Suprapubic skin (tissue), 3 donors: ENCODE results near the gene SH3GL2.

ENCODE experiments used
- POLR2A ChIP-seq, 2 donors: fragments of 450-650 bp; IDR thresholded peaks; one replicate each; pipeline ENCODE4 v1.6.1; 2017; ENCODE audit warnings: antibody characterized with exemption in 2 of 2, mild to moderate bottlenecking in 2 of 2, moderate library complexity in 2 of 2
- TF ChIP-seq, protein P1 (sequence below), 2 donors: fragments of 200-600 bp in 1 of 2; fragments of 450-650 bp in 1 of 2; sonication (generic) in 1 of 2; IDR thresholded peaks; one replicate each; pipeline ENCODE4 v1.5.1; 2016 to 2019; ENCODE audit warnings: antibody characterized with exemption in 2 of 2, mild to moderate bottlenecking in 1 of 2, moderate library complexity in 1 of 2

DNA sequence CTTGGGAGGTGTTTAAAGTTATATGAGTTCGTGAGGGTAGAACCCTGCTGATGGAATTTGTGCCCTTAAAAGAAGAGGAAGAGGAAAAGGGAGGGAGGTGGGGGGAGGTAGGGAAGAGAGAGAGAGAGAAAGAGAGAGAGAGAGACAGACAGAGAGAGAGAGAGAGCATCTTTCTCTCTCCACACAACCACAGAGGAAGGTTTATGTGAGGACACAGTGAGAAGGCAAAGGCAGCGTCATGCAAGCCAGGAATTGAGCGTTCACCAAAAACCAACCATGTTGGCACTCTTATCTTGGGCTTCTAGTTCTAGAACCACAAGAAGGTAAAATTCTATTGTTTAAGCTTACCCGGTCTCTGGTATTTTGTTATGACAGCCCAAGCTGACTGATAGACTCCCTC, 152.4 kb downstream of the SH3GL2 start:
- TF ChIP-seq, protein P1, sequence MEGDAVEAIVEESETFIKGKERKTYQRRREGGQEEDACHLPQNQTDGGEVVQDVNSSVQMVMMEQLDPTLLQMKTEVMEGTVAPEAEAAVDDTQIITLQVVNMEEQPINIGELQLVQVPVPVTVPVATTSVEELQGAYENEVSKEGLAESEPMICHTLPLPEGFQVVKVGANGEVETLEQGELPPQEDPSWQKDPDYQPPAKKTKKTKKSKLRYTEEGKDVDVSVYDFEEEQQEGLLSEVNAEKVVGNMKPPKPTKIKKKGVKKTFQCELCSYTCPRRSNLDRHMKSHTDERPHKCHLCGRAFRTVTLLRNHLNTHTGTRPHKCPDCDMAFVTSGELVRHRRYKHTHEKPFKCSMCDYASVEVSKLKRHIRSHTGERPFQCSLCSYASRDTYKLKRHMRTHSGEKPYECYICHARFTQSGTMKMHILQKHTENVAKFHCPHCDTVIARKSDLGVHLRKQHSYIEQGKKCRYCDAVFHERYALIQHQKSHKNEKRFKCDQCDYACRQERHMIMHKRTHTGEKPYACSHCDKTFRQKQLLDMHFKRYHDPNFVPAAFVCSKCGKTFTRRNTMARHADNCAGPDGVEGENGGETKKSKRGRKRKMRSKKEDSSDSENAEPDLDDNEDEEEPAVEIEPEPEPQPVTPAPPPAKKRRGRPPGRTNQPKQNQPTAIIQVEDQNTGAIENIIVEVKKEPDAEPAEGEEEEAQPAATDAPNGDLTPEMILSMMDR (IDR thresholded peaks at IDR 0.05), result no peak
- no peak for TF ChIP-seq POLR2A (IDR thresholded peaks at IDR 0.05)
